OCI-LY3 (cell line): ENCODE results near the gene ARHGAP6.

Experiments
- H2AFZ ChIP-seq: fragments of 200-600, 300-600 bp; shearing (Covaris generic); 2 replicates; pipeline ENCODE4 v1.6.0; 2014; ENCODE audit warnings: antibody characterized with exemption, low read depth, low read length
- H3K27ac ChIP-seq: fragments of 200-600, 300-600 bp; sonication (generic); 2 replicates; pipeline ENCODE4 v1.5.1; 2014; ENCODE audit warnings: mild to moderate bottlenecking, low read length, moderate library complexity, mixed read lengths
- H3K27me3 ChIP-seq: fragments of 200-600, 300-600 bp; sonication (generic); 2 replicates; pipeline ENCODE4 v1.6.1; 2014; ENCODE audit warnings: low read depth, low read length, mixed read lengths
- H3K36me3 ChIP-seq: fragments of 200-600, 300-600 bp; sonication (generic); replicated peaks from 2 replicates; pipeline ENCODE3; 2014; ENCODE audit warnings: low read depth, low read length, mixed read lengths
- H3K4me1 ChIP-seq: fragments of 300-600, 200-600 bp; sonication (generic); 2 replicates; pipeline ENCODE4 v1.6.1; 2014; ENCODE audit warnings: low read length, mixed read lengths
- H3K4me2 ChIP-seq: fragments of 200-600, 300-600 bp; sonication (generic); 2 replicates; pipeline ENCODE4 v1.6.1; 2014; ENCODE audit warnings: low read length, mixed read lengths
- H3K4me3 ChIP-seq: fragments of 300-600, 200-600 bp; sonication (generic); 2 replicates; pipeline ENCODE4 v1.5.1; 2014; ENCODE audit warnings: antibody characterized with exemption, mild to moderate bottlenecking, low read length, moderate library complexity
- H3K79me2 ChIP-seq: fragments of 300-600, 200-600 bp; shearing (Covaris generic); 2 replicates; pipeline ENCODE4 v1.6.1; 2014; ENCODE audit warnings: mild to moderate bottlenecking, low read length, mixed read lengths
- H3K9ac ChIP-seq: fragments of 300-600, 200-600 bp; shearing (Covaris generic); 2 replicates; pipeline ENCODE4 v1.6.0; 2014; ENCODE audit warnings: mild to moderate bottlenecking, low read length, moderate library complexity
- H3K9me3 ChIP-seq: fragments of 200-600, 300-600 bp; shearing (Covaris generic); 2 replicates; pipeline ENCODE4 v1.6.1; 2014; ENCODE audit warnings: low read length, mixed read lengths; ENCODE audit not compliant: insufficient read depth
- H4K20me1 ChIP-seq: fragments of 200-600, 300-600 bp; sonication (generic); 2 replicates; pipeline ENCODE4 v1.6.1; 2016; ENCODE audit warnings: low read length, mixed read lengths; ENCODE audit not compliant: insufficient read depth
- CTCF ChIP-seq: fragments of 200-600, 300-600 bp; sonication (generic); IDR thresholded peaks from 2 replicates; pipeline ENCODE4 v1.5.1; 2014; ENCODE audit warnings: antibody characterized with exemption, low read length, low read depth
- EZH2phosphoT487 ChIP-seq: fragments of 200-600 bp; shearing (Covaris generic); IDR thresholded peaks from 2 replicates; pipeline ENCODE4 v1.6.1; 2018; ENCODE audit warnings: antibody characterized with exemption, mixed run types, low read depth

ARHGAP6 gene

GRCh38 chrX:11460347-11460746 lies 205.4 kb downstream of the ARHGAP6 start:
- no peaks in the 10 kb centered on the region for H4K20me1 ChIP-seq
- no peak overlapping the region for H3K9ac ChIP-seq
- no peak overlapping the region for H3K27ac ChIP-seq
- H3K79me2 ChIP-seq = no peaks in the 10 kb centered on the region
- H2AFZ ChIP-seq = no peak overlapping the region
- H3K4me2 ChIP-seq = no peak overlapping the region
- no peaks in the 10 kb centered on the region for H3K36me3 ChIP-seq
- H3K9me3 ChIP-seq = no peaks in the 10 kb centered on the region
- H3K4me1 ChIP-seq = no peaks in the 10 kb centered on the region
- no peaks in the 10 kb centered on the region for H3K27me3 ChIP-seq
- no peak for TF ChIP-seq EZH2phosphoT487
- TF ChIP-seq CTCF = peak; percentile 12; the same call in 1 of the 2 replicates
- no peak overlapping the region for H3K4me3 ChIP-seq

GRCh38 chrX:11458170-11458569 lies 207.6 kb downstream of the ARHGAP6 start:
- Histone ChIP-seq H3K4me2 (no peak overlapping the region), H2AFZ (no peak overlapping the region), H3K27me3 (no peaks in the 10 kb centered on the region), H3K4me3 (no peak overlapping the region), H3K27ac (no peak overlapping the region), H3K4me1 (no peaks in the 10 kb centered on the region), H3K9ac (no peak overlapping the region), H3K9me3 (no peaks in the 10 kb centered on the region), H3K36me3 (no peaks in the 10 kb centered on the region), H3K79me2 (no peaks in the 10 kb centered on the region), H4K20me1 (no peaks in the 10 kb centered on the region)
- TF ChIP-seq CTCF (no peak), EZH2phosphoT487 (no peak)

- Histone ChIP-seq H3K4me1 (no peaks in the 10 kb centered on the region), H3K9ac (no peak overlapping the region), H4K20me1 (no peaks in the 10 kb centered on the region), H3K79me2 (no peaks in the 10 kb centered on the region), H3K36me3 (no peaks in the 10 kb centered on the region), H2AFZ (no peak overlapping the region), H3K9me3 (no peaks in the 10 kb centered on the region), H3K27ac (no peak overlapping the region), H3K27me3 (no peaks in the 10 kb centered on the region), H3K4me3 (no peak overlapping the region), H3K4me2 (no peak overlapping the region)
- no peak for TF ChIP-seq EZH2phosphoT487
These were observed 214.6 kb downstream of the ARHGAP6 start for GRCh38 chrX:11451151-11451550.

- no peaks in the 10 kb centered on the region for H3K36me3 ChIP-seq
- no peaks in the 10 kb centered on the region for H3K4me1 ChIP-seq
- H4K20me1 ChIP-seq = no peaks in the 10 kb centered on the region
- no peaks in the 10 kb centered on the region for H3K27me3 ChIP-seq
- no peak overlapping the region for H3K27ac ChIP-seq
- TF ChIP-seq CTCF (no peak), EZH2phosphoT487 (no peak)
- H3K4me2 ChIP-seq = no peak overlapping the region
- no peaks in the 10 kb centered on the region for H3K79me2 ChIP-seq
- H3K9ac ChIP-seq = no peak overlapping the region
- H3K4me3 ChIP-seq = no peak overlapping the region
- H3K9me3 ChIP-seq = no peaks in the 10 kb centered on the region
- no peak overlapping the region for H2AFZ ChIP-seq
These were observed 215.4 kb downstream of the ARHGAP6 start for GRCh38 chrX:11450354-11450753.

- Histone ChIP-seq H3K9me3 (no peaks in the 10 kb centered on the region), H2AFZ (no peak overlapping the region), H3K4me3 (no peak overlapping the region), H3K4me2 (no peak overlapping the region), H3K9ac (no peak overlapping the region), H3K27ac (no peak overlapping the region), H3K79me2 (no peaks in the 10 kb centered on the region), H3K4me1 (no peaks in the 10 kb centered on the region), H3K27me3 (no peaks in the 10 kb centered on the region), H3K36me3 (no peaks in the 10 kb centered on the region), H4K20me1 (no peaks in the 10 kb centered on the region)
- TF ChIP-seq CTCF = no peak
- no peak for TF ChIP-seq EZH2phosphoT487
These were observed 216.1 kb downstream of the ARHGAP6 start for GRCh38 chrX:11449613-11450012.
